ENCODE data around the gene ABLIM2.
"Not testable (repeated sequence)": the region's sequence is repeated elsewhere in the genome, so short reads cannot be mapped to it uniquely, and the experiment has no call there.

The ABLIM2 gene

DNA sequence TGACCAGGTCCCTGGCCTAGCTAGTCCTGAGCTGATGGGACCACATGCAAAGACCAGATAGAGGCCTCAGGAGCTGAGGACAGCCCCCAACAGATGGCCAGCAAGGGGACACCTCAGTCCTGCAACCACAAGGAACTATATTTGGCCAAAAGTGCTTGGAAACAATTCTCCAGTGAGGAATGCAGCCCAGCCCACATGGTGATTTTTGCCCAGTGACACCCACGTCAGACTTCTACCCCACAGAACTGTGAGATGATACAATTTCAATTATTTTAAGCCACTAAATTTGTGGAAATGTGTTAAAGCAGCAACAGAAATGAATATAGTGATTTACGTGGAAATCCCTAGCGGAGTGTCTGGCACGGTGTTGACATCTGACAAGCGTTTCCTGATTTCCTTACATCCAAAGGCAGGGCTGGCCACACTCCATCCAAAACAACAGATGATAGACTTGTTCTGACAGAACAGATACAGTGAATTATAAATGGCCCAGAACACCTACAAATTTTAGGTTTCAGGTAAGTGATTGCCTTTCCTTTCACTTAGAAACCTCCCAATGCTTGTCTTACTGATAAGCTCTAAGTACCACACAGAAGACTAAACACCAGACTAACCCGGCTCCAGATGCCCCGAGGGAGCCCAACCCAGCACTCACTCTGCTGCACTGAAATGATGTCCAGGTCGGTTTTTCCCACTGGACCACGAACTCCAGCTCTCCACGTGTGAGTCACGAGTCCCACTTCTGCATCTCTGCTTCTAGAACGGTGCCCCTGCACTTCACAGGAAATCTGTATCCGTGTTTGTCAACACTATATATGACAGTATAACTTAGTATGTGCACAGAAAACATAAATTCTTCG, 224.7 kb downstream of the ABLIM2 start:
- no peak for DNase-seq (ENCODE audit: low spot score)

- DNase-seq (ENCODE audit: low spot score) = no peak
Measured at GRCh38 chr4:7932287-7932686, 226.3 kb downstream of the ABLIM2 start.

GRCh38 chr4:7929118-7929951, 229.3 kb downstream of the ABLIM2 start:
- no peak for DNase-seq (ENCODE audit: low spot score)

GRCh38 chr4:7928711-7929110, 229.9 kb downstream of the ABLIM2 start:
- DNase-seq (ENCODE audit: low spot score) = no peak

GRCh38 chr4:7926822-7927221, 231.8 kb downstream of the ABLIM2 start:
- DNase-seq (ENCODE audit: low spot score) = no peak

DNA sequence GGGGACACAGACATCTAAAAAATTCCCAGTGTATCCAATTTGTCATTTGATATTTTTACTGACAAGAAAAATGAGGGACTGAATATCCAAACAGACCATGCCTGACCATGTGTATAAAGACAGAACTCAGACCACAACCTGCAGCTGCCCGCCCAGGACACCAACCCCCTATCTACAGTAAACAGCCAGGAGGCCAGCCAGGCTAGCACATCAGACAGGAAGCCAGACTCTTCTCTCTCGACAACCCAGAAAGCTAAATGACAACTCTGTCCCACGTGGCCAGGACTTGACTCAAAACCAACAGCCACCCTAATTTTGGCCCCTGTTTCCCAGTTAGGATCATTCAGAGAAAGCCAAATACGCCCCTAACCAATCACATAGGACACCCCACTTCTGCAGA, 234.0 kb downstream of the ABLIM2 start:
- no peak for DNase-seq (ENCODE audit: low spot score)

- no peak for DNase-seq (ENCODE audit: low spot score)
Measured at GRCh38 chr4:7924163-7924562, 234.4 kb downstream of the ABLIM2 start.

DNA sequence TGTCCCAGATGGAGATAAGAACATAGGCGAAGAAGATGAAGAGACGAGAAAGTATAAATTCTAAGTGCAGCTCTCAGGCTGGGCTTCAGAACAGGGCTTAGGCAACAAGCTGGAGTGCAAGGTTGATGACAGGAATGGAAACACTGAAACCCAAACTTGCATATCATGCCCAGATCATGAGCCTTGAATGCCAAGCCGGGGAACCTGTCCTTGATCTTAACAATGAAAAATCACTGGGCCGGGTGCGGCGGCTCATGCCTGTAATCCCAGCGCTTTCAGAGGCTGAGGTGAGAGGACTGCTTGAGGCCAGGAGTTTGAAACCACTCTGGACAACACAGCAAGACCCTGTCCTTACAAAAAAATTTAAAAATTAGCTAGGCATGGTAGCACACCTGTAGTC, 236.1 kb downstream of the ABLIM2 start:
- no peak for DNase-seq (ENCODE audit: low spot score)

- no peak for DNase-seq (ENCODE audit: low spot score)
Measured at GRCh38 chr4:7918981-7919380, 239.6 kb downstream of the ABLIM2 start.

- DNase-seq (ENCODE audit: low spot score) = not testable (repeated sequence)
Measured at GRCh38 chr4:7918187-7918586, 240.4 kb downstream of the ABLIM2 start.

DNA sequence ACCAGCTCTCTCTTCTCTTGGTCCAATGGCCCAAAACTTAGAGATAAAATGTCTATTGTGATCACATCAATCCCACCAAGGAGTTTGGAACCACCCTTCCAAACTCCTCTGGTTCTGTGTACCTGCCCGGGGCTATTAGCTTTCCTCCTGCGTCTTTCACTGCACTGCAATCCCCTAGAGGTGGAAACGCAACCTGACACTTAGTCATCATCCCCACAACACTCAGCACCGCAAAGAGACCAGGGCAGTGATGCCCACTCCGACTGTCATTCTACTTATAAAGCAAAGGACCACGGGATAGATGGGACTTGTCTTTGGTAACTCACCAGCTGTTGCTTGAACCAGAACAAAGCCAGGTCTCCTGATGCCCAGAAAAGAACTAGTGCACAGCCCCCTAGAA, 240.9 kb downstream of the ABLIM2 start:
- no peak for DNase-seq (ENCODE audit: low spot score)

DNA sequence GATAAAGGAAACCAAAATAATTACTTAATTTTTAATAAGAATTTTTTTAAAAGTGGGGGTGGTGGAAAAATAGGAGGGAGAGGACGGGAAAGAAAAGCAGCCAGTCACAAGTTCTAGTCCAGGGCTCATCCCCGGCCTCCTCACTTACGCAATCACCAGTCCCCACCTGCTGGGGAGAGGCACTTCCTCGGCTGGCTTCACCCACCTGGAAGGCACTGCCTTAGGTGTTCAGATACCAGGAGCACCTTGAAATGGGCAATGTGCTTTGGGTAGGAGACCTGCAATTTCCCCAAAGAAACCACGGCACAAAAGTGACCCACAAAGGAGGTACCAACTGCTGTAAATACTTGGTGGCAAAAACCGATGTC, 242.8 kb downstream of the ABLIM2 start:
- DNase-seq (ENCODE audit: low spot score) = no peak
